OCI-LY3 (cell line): ENCODE data around the gene CABP5.
"Not testable (repeated sequence)": the region's sequence is repeated elsewhere in the genome, so short reads cannot be mapped to it uniquely, and the experiment has no call there.

Experiments used
- H2AFZ ChIP-seq: fragments of 200-600, 300-600 bp; shearing (Covaris generic); 2 replicates; pipeline ENCODE4 v1.6.0; 2014; ENCODE audit warnings: antibody characterized with exemption, low read depth, low read length
- H3K27ac ChIP-seq: fragments of 200-600, 300-600 bp; sonication (generic); 2 replicates; pipeline ENCODE4 v1.5.1; 2014; ENCODE audit warnings: mild to moderate bottlenecking, low read length, moderate library complexity, mixed read lengths
- H3K27me3 ChIP-seq: fragments of 200-600, 300-600 bp; sonication (generic); 2 replicates; pipeline ENCODE4 v1.6.1; 2014; ENCODE audit warnings: low read depth, low read length, mixed read lengths
- H3K36me3 ChIP-seq: fragments of 200-600, 300-600 bp; sonication (generic); replicated peaks from 2 replicates; pipeline ENCODE3; 2014; ENCODE audit warnings: low read depth, low read length, mixed read lengths
- H3K4me1 ChIP-seq: fragments of 300-600, 200-600 bp; sonication (generic); 2 replicates; pipeline ENCODE4 v1.6.1; 2014; ENCODE audit warnings: low read length, mixed read lengths
- H3K4me2 ChIP-seq: fragments of 200-600, 300-600 bp; sonication (generic); 2 replicates; pipeline ENCODE4 v1.6.1; 2014; ENCODE audit warnings: low read length, mixed read lengths
- H3K4me3 ChIP-seq: fragments of 300-600, 200-600 bp; sonication (generic); 2 replicates; pipeline ENCODE4 v1.5.1; 2014; ENCODE audit warnings: antibody characterized with exemption, mild to moderate bottlenecking, low read length, moderate library complexity
- H3K79me2 ChIP-seq: fragments of 300-600, 200-600 bp; shearing (Covaris generic); 2 replicates; pipeline ENCODE4 v1.6.1; 2014; ENCODE audit warnings: mild to moderate bottlenecking, low read length, mixed read lengths
- H3K9ac ChIP-seq: fragments of 300-600, 200-600 bp; shearing (Covaris generic); 2 replicates; pipeline ENCODE4 v1.6.0; 2014; ENCODE audit warnings: mild to moderate bottlenecking, low read length, moderate library complexity
- H3K9me3 ChIP-seq: fragments of 200-600, 300-600 bp; shearing (Covaris generic); 2 replicates; pipeline ENCODE4 v1.6.1; 2014; ENCODE audit warnings: low read length, mixed read lengths; ENCODE audit not compliant: insufficient read depth
- H4K20me1 ChIP-seq: fragments of 200-600, 300-600 bp; sonication (generic); 2 replicates; pipeline ENCODE4 v1.6.1; 2016; ENCODE audit warnings: low read length, mixed read lengths; ENCODE audit not compliant: insufficient read depth
- EZH2phosphoT487 ChIP-seq: fragments of 200-600 bp; shearing (Covaris generic); IDR thresholded peaks from 2 replicates; pipeline ENCODE4 v1.6.1; 2018; ENCODE audit warnings: antibody characterized with exemption, mixed run types, low read depth
- TF ChIP-seq, protein P1 (sequence below): fragments of 200-600, 300-600 bp; sonication (generic); IDR thresholded peaks from 2 replicates; pipeline ENCODE4 v1.5.1; 2014; ENCODE audit warnings: antibody characterized with exemption, low read length, low read depth

Gene CABP5

GRCh38 chr19:48043675-48044258 lies at the start of gene CABP5:
TSS of gene CABP5 (minus strand) at chr19:48044079. CDS start at chr19:48043922, 157 bp downstream.
- Histone ChIP-seq H3K9me3 (no peaks in the 10 kb centered on the region), H3K4me1 (peaks cover 4% of the 10 kb centered on the region; the same call in 1 of the 2 replicates), H3K79me2 (no peaks in the 10 kb centered on the region), H4K20me1 (no peaks in the 10 kb centered on the region), H2AFZ (no peak within 1 kb of the TSS), H3K4me2 (no peak within 1 kb of the TSS), H3K4me3 (no peak within 1 kb of the TSS), H3K27me3 (peaks cover 24% of the 10 kb centered on the region; the same call in 1 of the 2 replicates), H3K27ac (no peak within 1 kb of the TSS), H3K36me3 (no peaks in the 10 kb centered on the region), H3K9ac (no peak within 1 kb of the TSS)
- no peak for TF ChIP-seq EZH2phosphoT487

- H3K9ac ChIP-seq, H3K27ac ChIP-seq, H3K9me3 ChIP-seq, H3K79me2 ChIP-seq, H3K4me2 ChIP-seq, H3K27me3 ChIP-seq, H3K4me3 ChIP-seq, H2AFZ ChIP-seq, H4K20me1 ChIP-seq, H3K4me1 ChIP-seq, H3K36me3 ChIP-seq: not testable (repeated sequence)
Measured at GRCh38 chr19:48091111-48091718, 47.3 kb upstream of the CABP5 start.

- no peak overlapping the region for H3K27ac ChIP-seq
- H3K4me2 ChIP-seq, result no peak overlapping the region
- H4K20me1 ChIP-seq, result no peaks in the 10 kb centered on the region
- H3K36me3 ChIP-seq, result peaks cover 4% of the 10 kb centered on the region
- H3K27me3 ChIP-seq, result no peaks in the 10 kb centered on the region
- H3K4me3 ChIP-seq, result no peak overlapping the region
- H3K9me3 ChIP-seq, result no peaks in the 10 kb centered on the region
- no peaks in the 10 kb centered on the region; the same call in 1 of the 2 replicates for H3K4me1 ChIP-seq
- no peak overlapping the region for H2AFZ ChIP-seq
- H3K9ac ChIP-seq, result no peak overlapping the region
- TF ChIP-seq, protein P1, sequence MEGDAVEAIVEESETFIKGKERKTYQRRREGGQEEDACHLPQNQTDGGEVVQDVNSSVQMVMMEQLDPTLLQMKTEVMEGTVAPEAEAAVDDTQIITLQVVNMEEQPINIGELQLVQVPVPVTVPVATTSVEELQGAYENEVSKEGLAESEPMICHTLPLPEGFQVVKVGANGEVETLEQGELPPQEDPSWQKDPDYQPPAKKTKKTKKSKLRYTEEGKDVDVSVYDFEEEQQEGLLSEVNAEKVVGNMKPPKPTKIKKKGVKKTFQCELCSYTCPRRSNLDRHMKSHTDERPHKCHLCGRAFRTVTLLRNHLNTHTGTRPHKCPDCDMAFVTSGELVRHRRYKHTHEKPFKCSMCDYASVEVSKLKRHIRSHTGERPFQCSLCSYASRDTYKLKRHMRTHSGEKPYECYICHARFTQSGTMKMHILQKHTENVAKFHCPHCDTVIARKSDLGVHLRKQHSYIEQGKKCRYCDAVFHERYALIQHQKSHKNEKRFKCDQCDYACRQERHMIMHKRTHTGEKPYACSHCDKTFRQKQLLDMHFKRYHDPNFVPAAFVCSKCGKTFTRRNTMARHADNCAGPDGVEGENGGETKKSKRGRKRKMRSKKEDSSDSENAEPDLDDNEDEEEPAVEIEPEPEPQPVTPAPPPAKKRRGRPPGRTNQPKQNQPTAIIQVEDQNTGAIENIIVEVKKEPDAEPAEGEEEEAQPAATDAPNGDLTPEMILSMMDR, result no peak
- no peak for TF ChIP-seq EZH2phosphoT487
- H3K79me2 ChIP-seq, result no peaks in the 10 kb centered on the region
Measured at GRCh38 chr19:48090281-48090802, 46.5 kb upstream of the CABP5 start.

- not testable (repeated sequence) for H4K20me1 ChIP-seq, H3K4me2 ChIP-seq, H3K27me3 ChIP-seq, H3K27ac ChIP-seq, H2AFZ ChIP-seq, H3K9ac ChIP-seq, H3K4me3 ChIP-seq, H3K36me3 ChIP-seq, H3K9me3 ChIP-seq, H3K79me2 ChIP-seq, H3K4me1 ChIP-seq
Measured at GRCh38 chr19:48088991-48089390, 45.1 kb upstream of the CABP5 start.

DNA sequence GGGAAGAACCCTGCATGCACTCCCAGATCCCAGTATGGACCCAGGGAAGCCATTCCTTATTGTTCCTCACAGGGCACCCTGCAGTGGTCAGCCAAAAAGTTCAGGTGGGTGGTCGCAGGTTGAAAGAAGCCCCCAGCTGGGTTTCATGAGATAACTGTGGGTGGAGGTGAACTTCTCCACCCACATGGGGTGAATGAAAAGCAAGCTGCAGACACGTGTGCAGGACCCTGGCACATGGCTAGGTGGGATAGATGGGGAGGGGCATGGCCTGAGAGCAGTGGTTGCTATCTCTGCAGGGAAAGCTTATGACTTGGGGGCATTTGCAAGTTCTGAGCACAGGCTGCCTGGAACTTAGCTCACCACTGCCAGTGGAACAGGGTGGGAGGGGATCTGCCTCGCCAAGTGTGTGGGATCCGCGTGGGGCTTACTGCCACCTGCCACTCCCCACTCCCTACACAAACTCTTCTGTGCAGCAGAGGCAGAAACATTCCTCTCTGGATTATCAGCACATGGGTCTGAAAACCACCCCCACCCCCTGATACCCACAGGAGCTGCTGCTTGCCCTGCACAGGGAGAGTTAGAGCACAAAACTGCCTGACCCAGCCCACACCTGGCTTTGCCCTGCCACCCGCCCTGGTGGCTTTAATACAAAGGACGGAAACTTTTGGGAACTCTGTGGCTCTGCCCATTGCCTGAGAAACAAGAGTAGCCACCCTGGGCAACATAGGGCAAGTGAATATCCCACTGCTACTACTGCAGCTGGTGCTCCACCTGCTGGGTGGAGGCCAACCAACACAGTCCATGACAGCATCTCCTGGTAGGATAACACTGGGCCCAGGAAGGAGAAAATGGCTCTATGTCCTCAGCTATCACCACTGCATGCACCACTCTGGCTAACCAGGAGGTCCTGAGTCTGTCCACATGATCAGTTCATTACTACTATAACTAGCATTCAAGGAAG lies 42.3 kb upstream of the CABP5 start:
- Histone ChIP-seq H2AFZ (no peak overlapping the region), H3K27me3 (no peaks in the 10 kb centered on the region), H3K79me2 (no peaks in the 10 kb centered on the region), H3K9me3 (no peaks in the 10 kb centered on the region), H3K4me3 (no peak overlapping the region), H3K4me2 (peak overlapping the region; percentile 24), H3K36me3 (no peaks in the 10 kb centered on the region), H3K9ac (no peak overlapping the region), H3K4me1 (no peaks in the 10 kb centered on the region; the same call in 1 of the 2 replicates), H3K27ac (no peak overlapping the region), H4K20me1 (no peaks in the 10 kb centered on the region)
- TF ChIP-seq, protein P1, result peak; percentile 55
- TF ChIP-seq EZH2phosphoT487, result no peak
